Neural cell (in vitro differentiated cells): Measurements from ENCODE around the gene ADCY7.

ENCODE experiments used
- CTCF ChIP-seq: fragments of 450-650 bp; IDR thresholded peaks from 2 replicates; pipeline ENCODE4 v1.5.1; 2014; ENCODE audit warnings: antibody characterized with exemption, mild to moderate bottlenecking, moderate library complexity; ENCODE audit not compliant: poor library complexity, severe bottlenecking
- POLR2AphosphoS5 ChIP-seq: IDR thresholded peaks from 2 replicates; pipeline ENCODE4 v1.6.1; 2012
- RAD21 ChIP-seq: fragments of 450-650 bp; conservative IDR thresholded peaks from 2 replicates; pipeline ENCODE4 v1.6.1; 2014; ENCODE audit warnings: antibody characterized with exemption, mild to moderate bottlenecking, moderate library complexity
- REST ChIP-seq: IDR thresholded peaks from 2 replicates; pipeline ENCODE4 v1.6.1; 2012; ENCODE audit warnings: borderline replicate concordance
- TAF1 ChIP-seq: IDR thresholded peaks from 2 replicates; pipeline ENCODE4 v1.6.1; 2012; ENCODE audit warnings: low read depth

- TF ChIP-seq RAD21 (no peak), TAF1 (no peak), CTCF (no peak), REST (no peak), POLR2AphosphoS5 (no peak)
Measured at GRCh38 chr16:50247123-50247905, 19.0 kb upstream of the ADCY7 start.
